ENCODE measurements around the gene ATP2A1.
"Not testable (repeated sequence)": the region's sequence is repeated elsewhere in the genome, so short reads cannot be mapped to it uniquely, and the experiment has no call there.

The ATP2A1 gene

DNA sequence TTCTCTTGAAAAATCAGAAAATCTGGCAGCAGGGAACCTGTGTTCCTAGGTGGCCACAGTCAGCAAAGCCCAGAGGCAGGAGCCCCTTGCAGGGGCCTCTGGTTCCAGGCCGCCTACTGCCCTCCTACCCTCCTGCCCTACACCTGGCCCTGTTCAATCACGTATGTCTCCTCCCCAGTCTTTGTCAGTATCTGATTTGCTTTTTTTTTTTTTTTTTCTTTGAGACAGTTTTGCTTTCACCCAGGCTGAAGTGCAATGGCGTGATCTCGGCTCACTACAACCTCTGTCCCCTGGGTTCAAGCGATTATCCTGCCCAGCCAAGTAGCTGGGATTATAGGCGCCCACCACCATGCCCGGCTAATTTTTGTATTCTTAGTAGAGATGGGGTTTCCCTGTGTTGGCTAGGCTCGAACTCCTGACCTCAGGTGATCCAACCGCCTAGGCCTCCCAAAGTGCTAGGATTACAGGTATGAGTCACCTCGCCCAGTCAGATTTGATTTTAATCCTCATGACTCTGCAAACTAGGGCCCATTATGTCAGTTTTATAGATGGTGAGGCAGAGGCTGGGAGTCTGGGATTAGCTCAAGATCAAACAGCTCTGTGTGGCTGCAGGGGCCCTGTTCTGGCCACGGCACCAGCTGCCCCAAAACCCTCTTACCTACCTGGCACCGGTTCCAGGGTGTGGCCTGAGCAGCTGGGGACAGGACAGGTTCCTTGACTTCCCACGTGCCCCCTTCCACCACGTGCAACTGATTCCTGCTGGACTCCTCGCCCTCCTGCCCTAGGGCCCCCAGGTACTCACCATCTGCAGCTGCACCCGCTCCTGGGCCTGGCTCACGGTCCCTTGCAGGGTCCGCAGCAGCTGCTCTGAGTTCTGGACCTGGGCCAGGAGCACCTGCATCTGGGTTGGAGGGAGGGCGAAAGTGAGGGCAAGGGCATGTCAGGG lies 32.1 kb downstream of the ATP2A1 start:
- peak; percentile 10 for DNase-seq (ENCODE audit: low spot score)

DNA sequence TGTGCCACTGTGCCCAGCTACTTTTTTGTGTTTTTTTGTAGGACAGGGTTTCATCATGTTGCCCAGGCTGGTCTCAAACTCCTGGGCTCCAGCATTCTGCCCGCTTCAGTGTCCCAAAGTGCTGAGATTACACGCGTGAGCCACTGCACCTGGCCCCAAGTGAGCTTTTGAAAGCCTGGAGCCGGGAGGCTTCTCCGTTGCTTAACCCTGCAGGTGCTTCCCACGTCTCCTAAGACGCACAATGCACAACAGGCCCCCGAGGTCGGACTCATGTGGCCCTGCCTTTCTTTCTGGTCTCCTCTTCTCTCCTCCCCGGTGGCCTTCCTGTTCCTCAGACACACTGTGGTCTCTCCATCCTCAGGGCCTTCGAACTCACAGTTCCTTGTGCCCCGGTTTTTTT lies 34.3 kb downstream of the ATP2A1 start:
- no peak for DNase-seq (ENCODE audit: low spot score)

DNA sequence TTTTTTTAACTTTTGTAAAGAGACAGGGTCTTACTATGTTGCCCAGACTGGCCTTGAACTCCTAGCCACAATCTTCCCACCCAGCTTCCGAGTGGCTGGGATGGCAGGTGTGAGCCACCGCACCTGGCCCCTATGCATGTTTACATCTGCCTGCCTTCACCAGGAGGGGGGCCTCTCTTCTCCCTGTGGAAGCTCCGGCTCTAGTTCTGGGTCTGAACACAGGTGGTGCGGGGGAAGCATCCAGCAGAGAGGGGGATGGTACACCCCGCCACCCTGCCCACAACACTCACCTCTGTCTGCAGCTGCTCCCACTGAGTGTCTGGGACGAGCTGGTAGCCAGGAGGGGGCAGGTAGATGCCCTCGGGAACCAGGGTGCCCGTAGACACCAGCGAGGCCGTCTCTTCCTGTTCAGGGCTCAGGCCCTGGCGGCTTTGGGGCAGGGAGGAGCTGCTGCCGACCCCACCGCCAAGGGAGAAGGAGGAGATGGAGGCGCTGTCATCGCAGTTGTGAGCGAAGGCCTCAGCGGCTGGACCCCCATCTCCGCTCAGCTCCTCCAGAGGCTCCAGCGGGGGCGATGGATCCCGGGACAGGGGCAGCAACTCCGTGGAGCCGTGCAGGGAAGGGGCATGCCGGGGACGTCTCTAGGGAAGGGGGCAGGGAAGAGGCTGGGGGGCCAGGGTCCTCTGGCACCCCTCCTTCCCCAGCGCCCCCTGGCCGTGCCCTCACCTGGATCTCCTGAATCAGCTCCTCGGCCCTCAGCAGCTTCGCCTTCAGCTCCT lies 35.8 kb downstream of the ATP2A1 start:
- DNase-seq (ENCODE audit: low spot score): no peak

DNA sequence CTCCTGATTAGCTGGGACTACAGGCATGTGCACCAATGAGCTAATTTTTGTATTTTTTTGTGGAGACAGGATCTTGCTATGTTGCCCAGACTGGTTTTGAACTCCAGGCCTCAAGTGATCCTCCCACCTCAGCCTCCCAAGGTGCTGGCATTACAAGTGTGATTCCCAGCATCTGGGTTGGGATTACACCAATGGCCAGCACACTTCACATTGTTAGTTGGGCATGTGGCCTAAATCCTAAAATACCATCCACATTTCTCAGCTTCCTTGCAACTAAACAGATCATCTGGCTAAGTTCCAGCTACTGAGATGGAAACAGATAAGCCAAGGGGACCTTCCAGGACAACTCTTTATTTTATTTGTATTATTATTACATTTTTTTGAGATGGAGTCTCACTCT lies 36.9 kb downstream of the ATP2A1 start:
- DNase-seq (ENCODE audit: low spot score): no peak

DNA sequence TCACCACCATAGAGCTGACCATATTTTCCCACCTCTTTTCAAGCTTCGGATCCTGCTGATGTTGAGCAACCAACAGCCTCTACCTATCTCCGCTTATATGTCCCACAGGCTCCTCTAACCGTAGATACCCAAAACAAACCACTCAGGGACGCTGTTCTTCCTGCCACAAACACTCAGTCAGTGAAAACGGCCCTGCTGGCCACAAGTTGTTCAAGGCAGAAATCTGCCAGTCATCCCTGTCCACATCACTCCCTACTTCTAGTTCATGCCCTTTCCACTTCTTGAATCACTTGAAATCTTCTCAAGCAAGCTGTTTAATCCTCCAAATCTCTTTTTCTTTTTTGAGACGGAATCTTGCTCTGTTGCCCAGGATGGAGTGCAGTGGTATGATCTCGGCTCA lies 38.8 kb downstream of the ATP2A1 start:
- DNase-seq (ENCODE audit: low spot score): no peak

DNA sequence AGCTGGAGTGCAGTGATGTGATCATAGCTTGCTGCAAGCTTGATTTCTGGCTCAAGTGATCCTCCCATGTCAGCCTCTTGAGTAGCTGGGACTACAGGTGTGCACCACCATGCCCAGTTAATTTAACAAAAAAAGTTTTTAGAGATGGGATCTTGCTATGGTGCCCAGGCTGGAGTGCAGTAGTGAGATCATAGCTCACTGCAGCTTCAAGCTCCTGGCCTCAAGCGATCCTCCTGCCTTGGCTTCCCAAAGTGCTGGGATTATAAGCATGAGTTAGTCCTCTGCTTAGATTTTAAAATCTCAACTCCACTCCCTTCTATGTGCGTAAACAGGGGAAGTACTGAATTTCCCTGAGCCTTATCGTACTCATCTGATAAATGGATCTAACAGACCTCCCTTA lies 40.4 kb downstream of the ATP2A1 start:
- DNase-seq (ENCODE audit: low spot score): no peak

DNA sequence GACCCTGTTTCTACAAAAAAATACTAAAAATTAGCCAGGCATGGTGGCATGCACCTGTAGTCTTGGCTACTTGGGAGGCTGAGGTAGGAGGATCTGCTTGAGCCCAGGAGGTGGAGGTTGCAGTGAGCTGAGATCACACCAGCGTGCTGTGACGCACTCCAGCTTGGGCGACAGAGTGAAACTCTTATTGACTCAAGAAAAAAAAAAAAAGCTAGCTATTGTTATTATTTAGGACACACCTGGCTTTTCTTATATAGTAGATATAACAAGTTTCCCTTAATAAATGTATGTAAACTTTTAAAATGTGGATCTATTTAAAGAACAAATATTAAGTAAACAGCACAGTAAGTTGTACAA lies 44.9 kb downstream of the ATP2A1 start:
- DNase-seq (ENCODE audit: low spot score): no peak

DNA sequence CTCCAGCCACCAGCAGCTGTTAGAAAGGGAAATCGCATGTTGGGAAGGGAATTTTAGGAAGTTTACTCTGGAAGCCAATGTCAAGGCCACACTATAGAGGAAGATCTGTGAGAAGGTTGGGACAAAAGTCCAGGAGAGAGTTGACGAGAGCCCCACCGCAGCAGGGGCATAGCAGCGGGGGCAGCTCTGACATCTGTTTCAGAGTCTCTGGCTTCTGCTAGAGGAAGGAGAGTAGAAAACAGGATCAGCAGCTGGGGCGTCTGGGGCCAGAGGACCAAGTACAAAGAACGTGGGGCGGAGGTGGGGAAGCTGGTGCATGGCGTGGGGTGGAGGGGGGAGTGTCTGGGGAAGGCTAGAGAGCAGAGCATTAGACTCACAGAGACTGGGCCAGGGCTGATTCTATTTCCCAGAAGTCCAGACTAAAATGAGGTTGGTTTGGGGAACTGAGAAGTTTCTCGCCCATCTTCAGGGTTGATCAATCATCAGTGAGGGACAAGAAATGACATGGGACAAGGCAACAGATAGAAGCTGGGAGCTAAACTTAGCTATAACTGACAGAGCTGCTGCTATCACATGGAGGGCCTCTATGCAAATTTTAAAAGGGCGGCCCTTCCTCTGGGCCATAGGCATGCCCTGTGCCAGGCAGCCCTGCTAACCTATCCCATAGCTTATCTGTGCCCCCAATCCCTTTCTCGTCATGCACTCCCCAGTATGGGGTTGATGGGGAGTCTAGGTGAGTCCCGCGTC lies 45.5 kb downstream of the ATP2A1 start:
- no peak for DNase-seq (ENCODE audit: low spot score)

DNA sequence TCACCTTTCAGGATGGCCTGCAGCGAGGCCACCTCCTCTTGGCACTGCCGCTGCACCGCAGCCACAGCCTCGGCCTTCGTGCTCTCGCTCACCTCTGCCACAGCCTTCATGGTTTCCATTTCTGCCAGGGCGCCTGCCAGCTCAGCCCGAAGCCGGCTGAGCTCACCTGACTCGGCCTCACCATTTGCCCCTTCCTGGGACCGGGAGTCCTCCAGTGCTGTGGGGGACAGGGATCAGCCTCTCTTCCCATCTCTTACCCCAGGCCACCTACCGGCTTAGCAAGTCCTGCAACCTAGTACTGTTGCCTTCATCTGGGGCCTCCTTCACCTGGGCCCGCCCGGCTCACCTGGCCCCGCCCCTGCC lies 46.1 kb downstream of the ATP2A1 start:
- DNase-seq (ENCODE audit: low spot score): no peak

DNA sequence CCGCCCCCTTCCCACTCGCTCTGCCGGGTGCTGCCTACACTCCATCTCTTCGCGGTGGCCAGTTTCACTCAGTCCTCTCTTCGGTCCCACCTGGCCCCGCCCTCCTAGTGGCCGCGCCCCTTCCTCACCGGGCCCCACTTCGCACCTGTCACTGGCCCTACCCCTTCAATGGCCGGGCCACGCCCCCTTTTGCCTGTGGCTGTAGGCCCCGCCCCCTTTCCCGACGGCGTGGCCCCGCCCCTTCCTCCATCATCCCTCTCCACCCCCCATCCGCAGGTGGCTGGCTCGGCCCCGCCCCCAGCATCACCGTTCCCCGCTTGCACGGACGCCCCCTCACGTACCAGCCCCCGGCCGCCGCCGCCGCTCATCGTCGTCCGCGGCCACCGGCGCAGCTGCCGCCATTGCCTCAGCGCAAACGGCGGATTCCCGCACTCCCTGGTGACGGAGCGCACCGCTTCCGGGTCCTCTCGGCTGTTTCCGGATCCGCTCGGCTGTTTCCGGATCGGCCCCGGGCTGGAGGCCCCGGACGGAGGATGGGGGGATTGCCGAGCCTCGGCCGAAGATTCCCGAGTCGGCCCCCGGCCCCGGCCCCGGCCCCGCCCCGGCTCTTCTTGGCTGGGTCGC lies 46.6 kb downstream of the ATP2A1 start, which contains the start of gene RABEP2:
TSS of gene RABEP2 (minus strand) at position 477 of the 624 bp plus-strand sequence. CDS start at position 402, 75 bp downstream.
- DNase-seq (ENCODE audit: low spot score): peak; percentile 97

DNA sequence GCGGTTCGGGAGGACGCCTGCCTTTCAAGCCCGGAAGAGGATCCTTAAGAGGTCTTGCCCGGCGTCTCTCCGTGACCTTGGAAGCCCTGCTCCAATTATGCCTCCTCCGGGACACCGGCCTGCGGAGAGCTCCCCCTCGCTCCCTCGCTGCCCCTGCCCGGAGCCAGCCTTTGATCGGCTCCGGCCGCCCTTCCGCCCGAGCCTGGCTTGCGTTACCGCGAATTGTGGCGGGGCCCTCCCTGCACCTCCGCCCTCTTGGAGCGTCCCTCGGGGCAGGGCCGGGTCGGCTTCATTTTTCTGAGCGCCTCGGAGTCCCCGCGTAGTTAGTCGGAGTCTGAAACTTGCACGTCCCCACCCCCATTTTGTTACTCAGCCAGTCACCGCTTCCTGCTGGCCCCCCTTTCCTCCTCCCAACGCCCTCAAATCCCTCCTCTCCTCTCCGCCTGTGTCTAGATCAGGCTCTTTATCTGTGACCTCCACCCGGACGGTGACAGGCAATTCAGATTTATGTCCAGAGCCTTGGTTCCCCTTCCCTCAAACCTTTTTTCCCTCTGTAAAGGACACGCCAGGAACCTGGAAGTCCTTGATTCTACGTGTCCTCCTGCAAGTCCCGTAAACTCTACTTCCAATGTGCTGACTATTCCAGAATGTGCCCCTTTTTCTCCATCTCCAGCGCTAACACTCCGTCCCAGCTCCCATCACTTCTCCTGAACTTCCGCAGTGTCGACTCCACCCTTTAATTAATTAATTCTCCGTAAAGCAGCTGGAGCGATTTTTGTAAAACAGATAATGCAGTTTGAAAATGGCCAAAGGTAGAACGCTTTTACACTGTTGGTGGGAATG lies 47.3 kb downstream of the ATP2A1 start:
- DNase-seq (ENCODE audit: low spot score): peak; percentile 76

DNA sequence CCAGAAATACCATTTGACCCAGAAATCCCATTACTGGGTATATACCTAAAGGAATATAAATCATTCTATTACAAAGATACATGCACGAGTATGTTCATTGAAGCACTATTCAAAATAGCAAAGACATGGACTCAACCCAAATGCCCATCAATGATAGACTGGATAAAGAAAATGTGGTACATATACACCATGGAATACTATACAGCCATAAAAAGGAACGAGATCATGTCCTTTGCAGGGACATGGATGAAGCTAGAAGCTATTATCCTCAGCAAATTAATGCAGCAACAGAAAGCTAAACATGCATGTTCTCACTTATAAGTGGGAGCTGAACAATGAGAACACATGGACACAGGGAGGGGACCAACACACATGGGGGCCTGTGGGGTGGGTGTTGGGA lies 48.0 kb downstream of the ATP2A1 start:
- DNase-seq (ENCODE audit: low spot score): not testable (repeated sequence)

DNA sequence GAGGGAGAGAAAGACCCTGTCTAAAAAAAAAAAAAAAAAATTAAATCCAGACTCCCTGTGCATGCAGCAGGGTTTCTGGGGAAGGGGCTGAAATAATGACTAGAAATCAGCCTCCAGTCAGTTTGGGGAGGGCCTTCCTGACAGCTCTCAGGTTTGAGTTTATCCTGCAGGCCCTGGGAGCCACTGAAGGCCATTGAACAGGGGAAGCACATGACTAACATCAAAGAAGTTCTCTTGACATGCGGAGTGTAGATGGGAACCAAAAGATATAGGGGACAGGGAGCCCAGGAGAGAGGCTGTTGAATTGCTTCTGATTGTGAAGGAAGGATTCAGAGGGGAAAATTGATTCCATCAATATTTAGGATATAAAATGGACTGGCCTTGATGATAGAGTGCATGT lies 49.5 kb downstream of the ATP2A1 start:
- DNase-seq (ENCODE audit: low spot score): no peak

DNA sequence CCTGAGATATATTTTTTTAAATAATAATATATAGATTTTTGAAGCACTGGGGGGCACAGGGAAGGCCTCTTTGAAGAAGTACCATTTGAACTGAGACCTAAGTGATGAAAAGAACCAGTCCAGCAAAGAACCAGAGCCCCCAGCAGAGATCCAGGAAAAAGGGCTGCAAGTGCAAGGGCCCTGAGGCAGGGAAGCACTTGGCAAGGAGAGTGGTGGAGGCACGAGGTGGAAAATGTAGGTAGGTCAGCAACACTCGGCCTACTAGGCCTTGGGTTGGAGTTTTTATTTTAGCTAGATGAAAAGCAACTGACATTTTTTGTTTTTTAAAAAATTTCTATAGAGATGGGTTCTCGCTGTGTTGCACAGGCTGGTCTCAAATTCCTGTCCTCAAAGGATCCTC lies 51.9 kb downstream of the ATP2A1 start:
- DNase-seq (ENCODE audit: low spot score): no peak

DNA sequence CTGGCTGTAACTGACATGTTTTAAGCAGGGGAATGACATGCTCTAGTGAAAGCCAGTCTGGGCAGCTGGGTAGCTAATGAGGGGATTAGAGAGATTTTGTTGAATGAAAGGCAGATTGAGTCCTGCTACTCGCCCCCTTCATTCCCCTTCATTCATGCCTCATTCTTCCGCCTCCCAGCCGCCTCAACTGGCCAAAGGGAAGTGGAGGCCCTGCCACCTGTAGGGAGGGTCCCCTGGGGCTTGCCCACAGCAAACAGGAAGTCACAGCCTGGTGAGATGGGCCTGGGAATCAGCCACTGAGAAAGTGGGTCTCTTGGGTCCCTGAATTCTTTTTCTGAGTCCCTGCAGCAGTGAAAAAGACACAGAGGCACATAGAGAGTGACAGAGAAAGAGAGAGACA lies 52.4 kb downstream of the ATP2A1 start:
- no peak for DNase-seq (ENCODE audit: low spot score)

DNA sequence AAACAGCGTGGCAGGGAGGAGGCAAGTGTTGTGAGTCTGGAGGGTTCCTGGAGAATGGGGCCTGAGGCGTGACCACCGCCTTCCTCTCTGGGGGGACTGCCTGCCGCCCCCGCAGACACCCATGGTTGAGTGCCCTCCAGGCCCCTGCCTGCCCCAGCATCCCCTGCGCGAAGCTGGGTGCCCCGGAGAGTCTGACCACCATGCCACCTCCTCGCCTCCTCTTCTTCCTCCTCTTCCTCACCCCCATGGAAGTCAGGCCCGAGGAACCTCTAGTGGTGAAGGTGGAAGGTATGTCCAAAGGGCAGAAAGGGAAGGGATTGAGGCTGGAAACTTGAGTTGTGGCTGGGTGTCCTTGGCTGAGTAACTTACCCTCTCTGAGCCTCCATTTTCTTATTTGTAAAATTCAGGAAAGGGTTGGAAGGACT lies 53.5 kb downstream of the ATP2A1 start, which contains the start of gene CD19:
TSS of gene CD19 (plus strand) at position 171 of the 425 bp plus-strand sequence. CDS start at position 201, 30 bp downstream.
- DNase-seq (ENCODE audit: low spot score): no peak

DNA sequence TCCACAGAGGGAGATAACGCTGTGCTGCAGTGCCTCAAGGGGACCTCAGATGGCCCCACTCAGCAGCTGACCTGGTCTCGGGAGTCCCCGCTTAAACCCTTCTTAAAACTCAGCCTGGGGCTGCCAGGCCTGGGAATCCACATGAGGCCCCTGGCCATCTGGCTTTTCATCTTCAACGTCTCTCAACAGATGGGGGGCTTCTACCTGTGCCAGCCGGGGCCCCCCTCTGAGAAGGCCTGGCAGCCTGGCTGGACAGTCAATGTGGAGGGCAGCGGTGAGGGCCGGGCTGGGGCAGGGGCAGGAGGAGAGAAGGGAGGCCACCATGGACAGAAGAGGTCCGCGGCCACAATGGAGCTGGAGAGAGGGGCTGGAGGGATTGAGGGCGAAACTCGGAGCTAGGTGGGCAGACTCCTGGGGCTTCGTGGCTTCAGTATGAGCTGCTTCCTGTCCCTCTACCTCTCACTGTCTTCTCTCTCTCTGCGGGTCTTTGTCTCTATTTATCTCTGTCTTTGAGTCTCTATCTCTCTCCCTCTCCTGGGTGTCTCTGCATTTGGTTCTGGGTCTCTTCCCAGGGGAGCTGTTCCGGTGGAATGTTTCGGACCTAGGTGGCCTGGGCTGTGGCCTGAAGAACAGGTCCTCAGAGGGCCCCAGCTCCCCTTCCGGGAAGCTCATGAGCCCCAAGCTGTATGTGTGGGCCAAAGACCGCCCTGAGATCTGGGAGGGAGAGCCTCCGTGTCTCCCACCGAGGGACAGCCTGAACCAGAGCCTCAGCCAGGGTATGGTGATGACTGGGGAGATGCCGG lies 54.3 kb downstream of the ATP2A1 start:
- no peak for DNase-seq (ENCODE audit: low spot score)

DNA sequence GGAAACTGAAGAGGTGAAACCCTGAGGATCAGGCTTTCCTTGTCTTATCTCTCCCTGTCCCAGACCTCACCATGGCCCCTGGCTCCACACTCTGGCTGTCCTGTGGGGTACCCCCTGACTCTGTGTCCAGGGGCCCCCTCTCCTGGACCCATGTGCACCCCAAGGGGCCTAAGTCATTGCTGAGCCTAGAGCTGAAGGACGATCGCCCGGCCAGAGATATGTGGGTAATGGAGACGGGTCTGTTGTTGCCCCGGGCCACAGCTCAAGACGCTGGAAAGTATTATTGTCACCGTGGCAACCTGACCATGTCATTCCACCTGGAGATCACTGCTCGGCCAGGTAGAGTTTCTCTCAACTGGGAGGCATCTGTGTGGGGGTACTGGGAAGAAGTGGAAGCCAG lies 54.9 kb downstream of the ATP2A1 start:
- no peak for DNase-seq (ENCODE audit: low spot score)

DNA sequence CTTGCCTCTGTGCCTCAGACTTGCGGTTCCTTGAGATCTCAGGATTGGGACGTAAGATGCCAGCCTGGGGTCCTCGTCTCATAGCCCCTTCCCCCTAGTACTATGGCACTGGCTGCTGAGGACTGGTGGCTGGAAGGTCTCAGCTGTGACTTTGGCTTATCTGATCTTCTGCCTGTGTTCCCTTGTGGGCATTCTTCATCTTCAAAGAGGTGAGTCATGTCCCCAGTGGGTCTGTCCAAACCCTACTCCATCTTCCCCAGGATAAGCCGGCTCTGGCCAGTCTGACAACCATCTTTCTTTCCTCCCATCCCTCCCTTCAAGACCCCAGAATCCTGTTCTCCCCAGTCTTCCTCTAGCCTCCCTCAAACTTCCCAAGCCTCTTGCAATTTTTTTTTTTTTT lies 57.1 kb downstream of the ATP2A1 start:
- no peak for DNase-seq (ENCODE audit: low spot score)
